Stimulated activated CD4-positive, alpha-beta T cell treated with anti-CD3 and anti-CD28 coated beads, Interleukin-2, amount 100 ng/mL, for 4 hours (primary cell): ENCODE results near the gene ADGRB3.
"Not testable (repeated sequence)": the region's sequence is repeated elsewhere in the genome, so short reads cannot be mapped to it uniquely, and the experiment has no call there.

Experiments
- DNase-seq: peaks from one replicate; pipeline ENCODE4 v3.0.0-alpha.2; 2020; ENCODE audit warnings: low read depth

The ADGRB3 gene

GRCh38 chr6:68740828-68741500 is 105.9 kb downstream of the ADGRB3 start:
- no peak for DNase-seq

GRCh38 chr6:68741501-68742386 is 106.7 kb downstream of the ADGRB3 start:
- DNase-seq, result no peak

GRCh38 chr6:68743099-68743498 is 108.0 kb downstream of the ADGRB3 start:
- no peak for DNase-seq

- DNase-seq, result not testable (repeated sequence)
Observed at GRCh38 chr6:68744376-68744775, 109.3 kb downstream of the ADGRB3 start.

GRCh38 chr6:68746376-68746775 is 111.3 kb downstream of the ADGRB3 start:
- DNase-seq, result no peak

- DNase-seq, result no peak
Observed at GRCh38 chr6:68747110-68747790, 112.2 kb downstream of the ADGRB3 start.

GRCh38 chr6:68747832-68748231 is 112.8 kb downstream of the ADGRB3 start:
- not testable (repeated sequence) for DNase-seq

GRCh38 chr6:68754681-68755213 is 119.7 kb downstream of the ADGRB3 start:
- no peak for DNase-seq

- no peak for DNase-seq
Observed at GRCh38 chr6:68756454-68757375, 121.6 kb downstream of the ADGRB3 start.

- DNase-seq, result no peak
Observed at GRCh38 chr6:68757821-68758220, 122.7 kb downstream of the ADGRB3 start.

- no peak for DNase-seq
Observed at GRCh38 chr6:68758559-68758958, 123.5 kb downstream of the ADGRB3 start.

GRCh38 chr6:68760485-68760884 is 125.4 kb downstream of the ADGRB3 start:
- DNase-seq, result no peak

- DNase-seq, result no peak
Observed at GRCh38 chr6:68760941-68761676, 126.0 kb downstream of the ADGRB3 start.

GRCh38 chr6:68761985-68762384 is 126.9 kb downstream of the ADGRB3 start:
- no peak for DNase-seq

GRCh38 chr6:68771426-68771825 is 136.3 kb downstream of the ADGRB3 start:
- no peak for DNase-seq

GRCh38 chr6:68774843-68775242 is 139.8 kb downstream of the ADGRB3 start:
- no peak for DNase-seq

GRCh38 chr6:68776354-68776753 is 141.3 kb downstream of the ADGRB3 start:
- no peak for DNase-seq

GRCh38 chr6:68777956-68778355 is 142.9 kb downstream of the ADGRB3 start:
- DNase-seq, result no peak

- DNase-seq, result no peak
Observed at GRCh38 chr6:68778356-68779020, 143.4 kb downstream of the ADGRB3 start.

GRCh38 chr6:68779366-68779765 is 144.3 kb downstream of the ADGRB3 start:
- no peak for DNase-seq
